ENCODE measurements around the gene ANK3. TPM values are rescaled to one million over a fixed set of nuclear protein-coding genes. Genes with fewer than 3 reads are reported as not detected.
A peak's percentile ranks its signal among the peaks of the same experiment; 100 is the strongest.

Gene ANK3
- total RNA-seq, 1 donor from 2014 or later, result 87.6 TPM

DNA sequence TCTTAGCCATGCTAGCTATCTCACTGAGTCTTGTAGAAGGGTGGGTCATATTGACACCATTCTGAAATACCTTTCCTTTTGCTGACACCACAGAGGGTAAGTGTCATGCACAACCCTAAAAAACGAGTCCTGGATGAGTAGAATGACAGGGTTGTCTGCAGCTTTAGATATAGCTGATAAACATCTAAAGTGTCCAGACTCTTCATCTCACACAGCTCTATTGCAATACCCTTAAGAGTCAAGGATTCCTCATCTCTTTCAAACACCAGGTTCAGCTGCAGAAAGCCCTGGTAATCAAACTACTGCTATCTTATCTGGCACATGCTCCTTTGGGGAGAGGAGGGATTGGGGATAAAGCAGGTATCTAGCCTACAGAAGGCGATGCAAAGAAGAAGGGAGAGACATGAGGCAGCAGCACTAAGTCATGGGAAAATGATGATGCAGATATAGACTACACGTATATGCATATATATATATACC lies 127.0 kb downstream of the ANK3 start:
- H3K27me3 Mint-ChIP-seq, result no peaks in the 10 kb centered on the region
- TF ChIP-seq, protein P1, sequence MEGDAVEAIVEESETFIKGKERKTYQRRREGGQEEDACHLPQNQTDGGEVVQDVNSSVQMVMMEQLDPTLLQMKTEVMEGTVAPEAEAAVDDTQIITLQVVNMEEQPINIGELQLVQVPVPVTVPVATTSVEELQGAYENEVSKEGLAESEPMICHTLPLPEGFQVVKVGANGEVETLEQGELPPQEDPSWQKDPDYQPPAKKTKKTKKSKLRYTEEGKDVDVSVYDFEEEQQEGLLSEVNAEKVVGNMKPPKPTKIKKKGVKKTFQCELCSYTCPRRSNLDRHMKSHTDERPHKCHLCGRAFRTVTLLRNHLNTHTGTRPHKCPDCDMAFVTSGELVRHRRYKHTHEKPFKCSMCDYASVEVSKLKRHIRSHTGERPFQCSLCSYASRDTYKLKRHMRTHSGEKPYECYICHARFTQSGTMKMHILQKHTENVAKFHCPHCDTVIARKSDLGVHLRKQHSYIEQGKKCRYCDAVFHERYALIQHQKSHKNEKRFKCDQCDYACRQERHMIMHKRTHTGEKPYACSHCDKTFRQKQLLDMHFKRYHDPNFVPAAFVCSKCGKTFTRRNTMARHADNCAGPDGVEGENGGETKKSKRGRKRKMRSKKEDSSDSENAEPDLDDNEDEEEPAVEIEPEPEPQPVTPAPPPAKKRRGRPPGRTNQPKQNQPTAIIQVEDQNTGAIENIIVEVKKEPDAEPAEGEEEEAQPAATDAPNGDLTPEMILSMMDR (IDR thresholded peaks at IDR 0.05; ENCODE audit: unreplicated experiment), result no peak
- H3K36me3 Mint-ChIP-seq (ENCODE audit: insufficient read depth), result peaks cover 11% of the 10 kb centered on the region
- no peak for DNase-seq (ENCODE audit: low spot score, unreplicated experiment)
- no peak overlapping the region for H3K4me3 Mint-ChIP-seq (ENCODE audit: low read depth)
- peaks cover 14% of the 10 kb centered on the region for H3K4me1 Mint-ChIP-seq (ENCODE audit: low read depth)
- no peak overlapping the region for H3K27ac Mint-ChIP-seq
- no peaks in the 10 kb centered on the region for H3K9me3 Mint-ChIP-seq (ENCODE audit: low read depth)

DNA sequence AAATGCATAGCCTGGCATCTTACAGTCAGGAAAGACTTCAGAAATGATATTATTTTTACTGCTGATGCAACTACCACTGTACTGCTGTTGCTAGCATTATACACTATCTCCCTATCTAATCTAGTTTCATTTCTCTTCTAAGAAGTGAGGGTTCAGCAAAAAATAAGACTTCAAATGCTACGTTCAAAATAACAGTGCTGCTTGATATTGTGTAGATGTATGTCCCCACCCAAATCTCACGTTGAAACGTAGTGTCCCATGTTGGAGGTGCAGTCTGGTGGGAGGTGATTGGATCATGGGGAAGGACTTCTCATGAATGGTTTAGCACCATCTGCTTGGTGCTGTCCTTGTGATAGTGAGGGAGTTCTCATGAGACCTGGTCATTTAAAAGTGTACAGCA lies 129.4 kb downstream of the ANK3 start:
- Mint-ChIP-seq H3K4me1 (ENCODE audit: low read depth) (peaks cover 22% of the 10 kb centered on the region), H3K36me3 (ENCODE audit: insufficient read depth) (peaks cover 11% of the 10 kb centered on the region), H3K27me3 (no peaks in the 10 kb centered on the region), H3K27ac (no peak overlapping the region), H3K4me3 (ENCODE audit: low read depth) (no peak overlapping the region), H3K9me3 (ENCODE audit: low read depth) (no peaks in the 10 kb centered on the region)
- TF ChIP-seq, protein P1 (IDR thresholded peaks at IDR 0.05; ENCODE audit: unreplicated experiment), result no peak
- DNase-seq (ENCODE audit: low spot score, unreplicated experiment), result no peak

DNA sequence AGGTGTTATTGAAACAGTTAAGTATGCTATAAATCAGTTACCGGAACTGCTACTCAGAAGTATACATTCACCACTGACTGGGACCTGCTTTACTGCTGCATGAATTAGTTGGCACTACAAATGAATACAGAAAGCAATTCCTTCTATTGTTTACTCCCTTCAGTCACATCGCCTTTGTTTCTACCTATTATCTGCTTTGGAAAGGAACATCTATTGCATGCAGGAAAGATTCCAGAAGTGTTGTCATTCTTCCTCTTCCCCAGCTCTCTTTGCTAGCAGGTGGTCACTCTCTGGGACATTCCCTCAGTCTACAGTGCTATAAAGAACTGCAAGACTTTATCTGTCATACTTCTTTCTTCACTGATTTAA lies 131.3 kb downstream of the ANK3 start:
- TF ChIP-seq, protein P1 (IDR thresholded peaks at IDR 0.05; ENCODE audit: unreplicated experiment), result no peak
- Mint-ChIP-seq H3K36me3 (ENCODE audit: insufficient read depth) (peaks cover 7% of the 10 kb centered on the region), H3K4me3 (ENCODE audit: low read depth) (no peak overlapping the region), H3K27ac (no peak overlapping the region), H3K27me3 (no peaks in the 10 kb centered on the region), H3K4me1 (ENCODE audit: low read depth) (peaks cover 23% of the 10 kb centered on the region), H3K9me3 (ENCODE audit: low read depth) (no peaks in the 10 kb centered on the region)
- DNase-seq (ENCODE audit: low spot score, unreplicated experiment), result no peak

DNA sequence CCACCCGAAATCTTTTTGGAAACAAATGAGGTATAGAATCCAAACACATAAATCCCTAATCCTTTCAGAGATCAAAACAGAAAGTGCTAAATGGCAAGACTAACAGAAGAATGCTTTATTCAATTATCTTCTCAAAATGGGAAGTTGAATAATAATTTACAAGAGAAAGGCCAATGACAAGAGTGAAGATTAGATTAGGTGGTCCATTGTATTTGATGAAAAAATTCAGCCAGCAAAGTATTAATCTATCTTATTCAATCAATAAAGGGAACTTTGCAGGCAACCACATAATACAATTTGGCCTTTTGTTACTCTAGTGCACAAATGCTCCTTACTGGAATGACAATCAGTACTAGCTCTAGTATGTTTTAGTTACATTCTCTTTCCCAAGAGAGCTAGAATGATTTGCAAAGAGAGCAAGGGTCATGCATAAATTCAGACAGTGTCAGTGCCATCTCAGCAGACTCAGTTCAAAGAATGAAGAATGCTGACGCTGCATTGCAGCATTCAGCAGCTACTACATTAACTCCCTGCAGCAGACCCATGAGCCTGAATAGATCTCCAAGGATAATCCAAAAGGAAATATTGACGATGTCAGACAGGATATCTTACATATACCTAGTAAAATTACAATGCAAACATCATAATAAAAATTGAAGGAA lies 131.8 kb downstream of the ANK3 start:
- peak overlapping the region; percentile 60 for H3K27ac Mint-ChIP-seq
- H3K36me3 Mint-ChIP-seq (ENCODE audit: insufficient read depth), result peaks cover 4% of the 10 kb centered on the region
- peaks cover 26% of the 10 kb centered on the region for H3K4me1 Mint-ChIP-seq (ENCODE audit: low read depth)
- no peak for DNase-seq (ENCODE audit: low spot score, unreplicated experiment)
- no peak overlapping the region for H3K4me3 Mint-ChIP-seq (ENCODE audit: low read depth)
- TF ChIP-seq, protein P1 (IDR thresholded peaks at IDR 0.05; ENCODE audit: unreplicated experiment), result no peak
- H3K27me3 Mint-ChIP-seq, result no peaks in the 10 kb centered on the region
- no peaks in the 10 kb centered on the region for H3K9me3 Mint-ChIP-seq (ENCODE audit: low read depth)

DNA sequence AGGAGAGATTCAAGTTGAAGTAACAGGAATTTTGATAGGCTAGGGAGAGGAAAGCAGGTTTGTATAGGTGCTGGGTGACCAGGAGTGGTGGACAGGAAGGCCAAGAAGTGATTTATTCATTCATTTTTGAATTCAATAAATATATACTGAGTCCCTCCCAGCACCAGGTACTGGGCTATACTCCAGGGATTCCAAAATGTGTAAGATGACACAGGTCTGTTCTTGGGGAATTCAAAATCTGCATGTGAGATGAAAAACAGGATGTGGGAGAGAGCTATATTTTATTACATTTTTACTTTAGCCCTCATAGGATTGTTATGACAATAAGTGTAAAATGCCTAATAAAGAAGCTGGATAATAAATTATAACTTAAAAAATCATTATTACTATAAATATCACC lies 134.9 kb downstream of the ANK3 start:
- no peak for DNase-seq (ENCODE audit: low spot score, unreplicated experiment)
- H3K27ac Mint-ChIP-seq, result no peak overlapping the region
- H3K36me3 Mint-ChIP-seq (ENCODE audit: insufficient read depth), result no peaks in the 10 kb centered on the region
- no peaks in the 10 kb centered on the region for H3K27me3 Mint-ChIP-seq
- H3K4me3 Mint-ChIP-seq (ENCODE audit: low read depth), result no peak overlapping the region
- TF ChIP-seq, protein P1 (IDR thresholded peaks at IDR 0.05; ENCODE audit: unreplicated experiment), result no peak
- peaks cover 26% of the 10 kb centered on the region for H3K4me1 Mint-ChIP-seq (ENCODE audit: low read depth)
- no peaks in the 10 kb centered on the region for H3K9me3 Mint-ChIP-seq (ENCODE audit: low read depth)
